Adrenal gland (tissue), 12 donors: Measurements from ENCODE around the gene ERO1A. TPM values are rescaled to one million over a fixed set of nuclear protein-coding genes. Genes with fewer than 3 reads are reported as not detected.

ENCODE experiments used
- DNase-seq, 7 donors: peaks; one replicate each; pipeline ENCODE4 v3.0.0-alpha.2; 2019 to 2020
- H3K27ac ChIP-seq, 5 donors: fragments of 200-600 bp; sonication (generic) in 4 of 5; 1 replicate in 3 of 5; 2 replicates in 2 of 5; pipeline versions ENCODE4 v1.5.1 to v1.8.0; 2016 to 2020; ENCODE audit warnings: mild to moderate bottlenecking in 1 of 5
- H3K27me3 ChIP-seq: fragments of 200-600 bp; 2 replicates; pipeline ENCODE4 v1.8.0; 2021
- H3K36me3 ChIP-seq, 2 donors: fragments of 200-600 bp; replicated peaks in 1 of 2; 1 replicate in 1 of 2; 2 replicates in 1 of 2; pipeline versions ENCODE4 v1.5.1 to v1.8.0; 2018 to 2022
- H3K4me1 ChIP-seq, 2 donors: fragments of 200-600 bp; replicated peaks in 1 of 2; 1 replicate in 1 of 2; 2 replicates in 1 of 2; pipeline versions ENCODE4 v1.5.1 to v1.8.0; 2018 to 2021
- H3K4me3 ChIP-seq, 4 donors: fragments of 200-600 bp; sonication (generic) in 3 of 4; one replicate each; pipeline ENCODE4 v1.5.1; 2016 to 2018
- H3K9me3 ChIP-seq, 3 donors: fragments of 200-600 bp; sonication (generic) in 1 of 3; replicated peaks in 1 of 3; 1 replicate in 2 of 3; 2 replicates in 1 of 3; pipeline versions ENCODE4 v1.5.1 to v1.8.0; 2016 to 2021
- CTCF ChIP-seq, 6 experiments: fragments of 450-650 bp in 4 of 6; fragments of 200-600 bp in 2 of 6; sonication (generic) in 1 of 6; IDR thresholded peaks; 1 replicate in 5 of 6; 2 replicates in 1 of 6; pipeline versions ENCODE4 v1.5.1 to v1.8.0; 2016 to 2021; ENCODE audit warnings: antibody characterized with exemption in 6 of 6, mild to moderate bottlenecking in 2 of 6, moderate library complexity in 1 of 6
- POLR2A ChIP-seq, 2 donors: fragments of 450-650 bp; IDR thresholded peaks; one replicate each; pipeline ENCODE4 v1.6.1; 2017; ENCODE audit warnings: antibody characterized with exemption in 2 of 2, mild to moderate bottlenecking in 2 of 2, moderate library complexity in 1 of 2
- WGBS, 4 donors: extraction: QIAGEN DNeasy Blood & Tissue Kit in 2 of 4; methylation state at CpG; one replicate each; pipeline versions ENCODE4 v1.1.5 to v1.1.7; 2013 to 2017; 5-methylcytosine and 5-hydroxymethylcytosine counted together
- intact Hi-C, 2 donors: fragments of 100-400 bp; cut with DNase I; formaldehyde crosslinking; loops; one replicate each; pipeline versions ENCODE4 v1.14.1 to v1.15.0; 2022 to 2023
- polyA plus RNA-seq, 3 donors: library from polyadenylated mRNA; stranded (reverse); fragments of 200-250 nt in 2 of 3; fragments of 350-450 nt in 1 of 3; fragmentation: Illumina TruSeq in 1 of 3; extraction: RNeasy Lipid Tissue Mini Kit (QIAGEN cat#74804) in 1 of 3; gene quantifications; one replicate each; pipeline ENCODE4 v1.2.3, GENCODE V29; 2013 to 2014
- total RNA-seq, 9 donors: library from RNA; depleted of rRNA in 4 of 9; stranded (reverse); fragments of >200 nt in 4 of 9; fragments of 120-200 nt in 1 of 9; fragmentation: NEBNext Ultra II Directional in 1 of 9; extraction: Animal tissue kit (Norgen Biotek cat#: 25700) in 1 of 9; gene quantifications; one replicate each; pipeline versions ENCODE4 v1.1.0 to v1.2.4, GENCODE V29; 2013 to 2023
- donor health status: healthy with polysubstance abuse.
- donor health status: Bipolar disorder and iron deficiency.
- donor health status: DM: yes; HTN: yes; CAD: no.
- donor health status: DM: no; HTN: no; CAD: no.
- donor health status: DM: no; HTN: no; CAD: no.
- donor health status: DM: yes; HTN: yes; CAD: no.

The ERO1A gene
- total and polyA plus RNA-seq, 12 donors, result 8.8 to 35.2 (median 22.2) TPM

GRCh38 chr14:52610187-52610586 is 85.2 kb downstream of the ERO1A start:
- Histone ChIP-seq H3K27me3 (no peaks in the 10 kb centered on the region), H3K9me3 (no peaks in the 10 kb centered on the region), H3K4me3 (no peak overlapping the region), H3K4me1 (no peaks in the 10 kb centered on the region), H3K36me3 (no peaks in the 10 kb centered on the region), H3K27ac (no peak overlapping the region)
- intact Hi-C loops, result no loop called here
- no peak for DNase-seq
- no peak for TF ChIP-seq CTCF (IDR thresholded peaks at IDR 0.05)
- TF ChIP-seq POLR2A (IDR thresholded peaks at IDR 0.05), result no peak
- 88 to 97% (median 93%) methylated on average over 2 of the region's 2 CpGs for WGBS, 4 donors

GRCh38 chr14:52609445-52610044 is 85.8 kb downstream of the ERO1A start:
- WGBS, 4 donors, result 93 to 96% (median 95%) methylated on average over 5 of the region's 5 CpGs
- no peak for TF ChIP-seq CTCF (IDR thresholded peaks at IDR 0.05)
- TF ChIP-seq POLR2A (IDR thresholded peaks at IDR 0.05), result no peak
- Histone ChIP-seq H3K4me3 (no peak overlapping the region), H3K27ac (no peak overlapping the region), H3K9me3 (no peaks in the 10 kb centered on the region), H3K27me3 (no peaks in the 10 kb centered on the region), H3K4me1 (no peaks in the 10 kb centered on the region), H3K36me3 (no peaks in the 10 kb centered on the region)
- intact Hi-C loops, result no loop called here
- DNase-seq, result no peak

GRCh38 chr14:52607061-52607460 is 88.3 kb downstream of the ERO1A start:
- DNase-seq, result no peak
- 66 to 72% (median 68%) methylated on average over 1 of the region's 1 CpG for WGBS, 4 donors
- no peak for TF ChIP-seq CTCF (IDR thresholded peaks at IDR 0.05)
- no peak for TF ChIP-seq POLR2A (IDR thresholded peaks at IDR 0.05)
- no peaks in the 10 kb centered on the region for H3K27me3 ChIP-seq
- no peaks in the 10 kb centered on the region for H3K4me1 ChIP-seq
- intact Hi-C loops, result no loop called here
- no peak overlapping the region for H3K4me3 ChIP-seq
- no peaks in the 10 kb centered on the region for H3K36me3 ChIP-seq
- H3K27ac ChIP-seq, result no peak overlapping the region
- no peaks in the 10 kb centered on the region for H3K9me3 ChIP-seq

- WGBS, 4 donors, result 69 to 86% (median 77%) methylated on average over 1 of the region's 1 CpG
- no peak for TF ChIP-seq POLR2A (IDR thresholded peaks at IDR 0.05)
- TF ChIP-seq CTCF (IDR thresholded peaks at IDR 0.05), result no peak
- H3K4me1 ChIP-seq, result no peaks in the 10 kb centered on the region
- H3K9me3 ChIP-seq, result no peaks in the 10 kb centered on the region
- no peaks in the 10 kb centered on the region for H3K36me3 ChIP-seq
- intact Hi-C loops, result no loop called here
- no peak overlapping the region for H3K27ac ChIP-seq
- no peak overlapping the region for H3K4me3 ChIP-seq
- H3K27me3 ChIP-seq, result no peaks in the 10 kb centered on the region
- no peak for DNase-seq
Observed at GRCh38 chr14:52602131-52602530, 93.2 kb downstream of the ERO1A start.
